Measurements from ENCODE around the gene RBCK1. TPM values are rescaled to one million over a fixed set of nuclear protein-coding genes. Genes with fewer than 3 reads are reported as not detected.

Gene RBCK1
- polyA plus RNA-seq, 3 donors, result 81.2 to 98.0 (median 85.4) TPM

- no peak for DNase-seq (ENCODE audit: extremely low read depth in 1 of 11, low read depth in 9 of 11, low spot score in 4 of 11)
Measured at GRCh38 chr20:427401-427800, 19.3 kb downstream of the RBCK1 start.

- DNase-seq (ENCODE audit: extremely low read depth in 1 of 11, low read depth in 9 of 11, low spot score in 4 of 11), result no peak
Measured at GRCh38 chr20:427849-428657, 20.0 kb downstream of the RBCK1 start.

- DNase-seq (ENCODE audit: extremely low read depth in 1 of 11, low read depth in 9 of 11, low spot score in 4 of 11), result no peak
Measured at GRCh38 chr20:428658-429200, 20.6 kb downstream of the RBCK1 start.

GRCh38 chr20:430091-430999 is 22.2 kb downstream of the RBCK1 start:
- no peak for DNase-seq (ENCODE audit: extremely low read depth in 1 of 11, low read depth in 9 of 11, low spot score in 4 of 11)

- DNase-seq (ENCODE audit: extremely low read depth in 1 of 11, low read depth in 9 of 11, low spot score in 4 of 11), result peak in 9 of 11 donors; percentile 40 to 76 (median 59)
Measured at GRCh38 chr20:431012-431904, 23.2 kb downstream of the RBCK1 start.

GRCh38 chr20:432208-432607 is 24.1 kb downstream of the RBCK1 start:
- DNase-seq (ENCODE audit: extremely low read depth in 1 of 11, low read depth in 9 of 11, low spot score in 4 of 11), result no peak

- DNase-seq (ENCODE audit: extremely low read depth in 1 of 11, low read depth in 9 of 11, low spot score in 4 of 11), result no peak
Measured at GRCh38 chr20:432677-433299, 24.7 kb downstream of the RBCK1 start.

GRCh38 chr20:433300-433975 is 25.3 kb downstream of the RBCK1 start:
- no peak for DNase-seq (ENCODE audit: extremely low read depth in 1 of 11, low read depth in 9 of 11, low spot score in 4 of 11)

GRCh38 chr20:434221-434620 is 26.1 kb downstream of the RBCK1 start:
- peak in 5 of 11 donors; percentile 9 to 49 (median 27) for DNase-seq (ENCODE audit: extremely low read depth in 1 of 11, low read depth in 9 of 11, low spot score in 4 of 11)

- DNase-seq (ENCODE audit: extremely low read depth in 1 of 11, low read depth in 9 of 11, low spot score in 4 of 11), result no peak
Measured at GRCh38 chr20:434661-435419, 26.7 kb downstream of the RBCK1 start.

GRCh38 chr20:435558-435957 is 27.5 kb downstream of the RBCK1 start:
- DNase-seq (ENCODE audit: extremely low read depth in 1 of 11, low read depth in 9 of 11, low spot score in 4 of 11), result no peak

- DNase-seq (ENCODE audit: extremely low read depth in 1 of 11, low read depth in 9 of 11, low spot score in 4 of 11), result no peak
Measured at GRCh38 chr20:436476-436875, 28.4 kb downstream of the RBCK1 start.

GRCh38 chr20:437787-438486 is 29.8 kb downstream of the RBCK1 start:
- no peak for DNase-seq (ENCODE audit: extremely low read depth in 1 of 11, low read depth in 9 of 11, low spot score in 4 of 11)

- DNase-seq (ENCODE audit: extremely low read depth in 1 of 11, low read depth in 9 of 11, low spot score in 4 of 11), result no peak
Measured at GRCh38 chr20:438571-439469, 30.7 kb downstream of the RBCK1 start.

- no peak for DNase-seq (ENCODE audit: extremely low read depth in 1 of 11, low read depth in 9 of 11, low spot score in 4 of 11)
Measured at GRCh38 chr20:440148-440547, 32.0 kb downstream of the RBCK1 start.

GRCh38 chr20:440636-441035 is 32.5 kb downstream of the RBCK1 start:
- DNase-seq (ENCODE audit: extremely low read depth in 1 of 11, low read depth in 9 of 11, low spot score in 4 of 11), result no peak
